ENCODE results near the gene LILRB4. TPM values are rescaled to one million over a fixed set of nuclear protein-coding genes. Genes with fewer than 3 reads are reported as not detected.
A peak's percentile ranks its signal among the peaks of the same experiment; 100 is the strongest.
"Not testable (repeated sequence)": the region's sequence is repeated elsewhere in the genome, so short reads cannot be mapped to it uniquely, and the experiment has no call there.

The LILRB4 gene
- total and polyA plus RNA-seq, 12 donors: 0.83 to 26.4 (median 10.6) TPM

GRCh38 chr19:54620464-54620863 is 42.3 kb upstream of the LILRB4 start:
- Histone ChIP-seq H3K36me3 (replicated peaks in 1 of 2) (no peaks in the 10 kb centered on the region), H3K9me3 (replicated peaks in 1 of 3) (no peaks in the 10 kb centered on the region), H3K4me3 (no peak overlapping the region), H3K27ac (no peak overlapping the region), H3K27me3 (no peaks in the 10 kb centered on the region), H3K4me1 (replicated peaks in 1 of 2) (no peaks in the 10 kb centered on the region)
- no peak for DNase-seq
- intact Hi-C loops (cut with DNase I): no loop called here
- no peak for TF ChIP-seq POLR2A (IDR thresholded peaks at IDR 0.05)
- TF ChIP-seq CTCF (IDR thresholded peaks at IDR 0.05): no peak
- 62 to 78% (median 69%) methylated on average over 4 of the region's 4 CpGs for WGBS, 4 donors

- Histone ChIP-seq H3K27me3 (no peaks in the 10 kb centered on the region), H3K4me3 (no peak overlapping the region), H3K36me3 (replicated peaks in 1 of 2) (no peaks in the 10 kb centered on the region), H3K27ac (no peak overlapping the region), H3K9me3 (replicated peaks in 1 of 3) (no peaks in the 10 kb centered on the region), H3K4me1 (replicated peaks in 1 of 2) (no peaks in the 10 kb centered on the region)
- DNase-seq: no peak
- TF ChIP-seq CTCF (IDR thresholded peaks at IDR 0.05): no peak
- no peak for TF ChIP-seq POLR2A (IDR thresholded peaks at IDR 0.05)
- WGBS, 4 donors: 49 to 59% (median 57%) methylated on average over 4 of the region's 4 CpGs
- intact Hi-C loops (cut with DNase I): no loop called here
Observed at GRCh38 chr19:54622431-54622830, 40.4 kb upstream of the LILRB4 start.

GRCh38 chr19:54624234-54624633 is 38.6 kb upstream of the LILRB4 start:
- not testable (repeated sequence) for H3K9me3 ChIP-seq (replicated peaks in 1 of 3); DNase-seq

GRCh38 chr19:54624934-54625730 is 37.7 kb upstream of the LILRB4 start:
- H3K27ac ChIP-seq; intact Hi-C loops (cut with DNase I); H3K36me3 ChIP-seq (replicated peaks in 1 of 2); H3K9me3 ChIP-seq (replicated peaks in 1 of 3); H3K27me3 ChIP-seq; H3K4me3 ChIP-seq; DNase-seq; H3K4me1 ChIP-seq (replicated peaks in 1 of 2): not testable (repeated sequence)
- 66 to 90% (median 79%) methylated on average over 6 to 10 of the region's 15 CpGs for WGBS, 4 donors

More at GRCh38 chr19:54624234-54624633, 38.6 kb upstream of the LILRB4 start:
- H3K27ac ChIP-seq; H3K27me3 ChIP-seq; H3K4me3 ChIP-seq; intact Hi-C loops (cut with DNase I); H3K36me3 ChIP-seq (replicated peaks in 1 of 2); H3K4me1 ChIP-seq (replicated peaks in 1 of 2): not testable (repeated sequence)
- 67 to 100% (median 68%) methylated on average over 1 to 10 of the region's 10 CpGs; no CpG with 5 or more reads in 1 of the 4 donors for WGBS, 4 donors

- TF ChIP-seq POLR2A (IDR thresholded peaks at IDR 0.05): no peak
- TF ChIP-seq CTCF (IDR thresholded peaks at IDR 0.05): no peak
- no peaks in the 10 kb centered on the region for H3K27me3 ChIP-seq
- no peak overlapping the region for H3K4me3 ChIP-seq
- H3K36me3 ChIP-seq (replicated peaks in 1 of 2): no peaks in the 10 kb centered on the region
- no peak overlapping the region for H3K27ac ChIP-seq
- no peaks in the 10 kb centered on the region for H3K9me3 ChIP-seq (replicated peaks in 1 of 3)
- H3K4me1 ChIP-seq (replicated peaks in 1 of 2): no peaks in the 10 kb centered on the region
- DNase-seq: no peak
- 78 to 83% (median 82%) methylated on average over 8 of the region's 8 CpGs for WGBS, 4 donors
- intact Hi-C loops (cut with DNase I): no loop called here
Observed at GRCh38 chr19:54626757-54627156, 36.0 kb upstream of the LILRB4 start.

- WGBS, 4 donors: 29 to 54% (median 35%) methylated on average over 4 of the region's 4 CpGs
- intact Hi-C loops (cut with DNase I); H3K27me3 ChIP-seq: not testable (repeated sequence)
Observed at GRCh38 chr19:54627912-54628311, 34.9 kb upstream of the LILRB4 start.

GRCh38 chr19:54630262-54630661 is 32.5 kb upstream of the LILRB4 start, which contains the start of gene LILRB1:
Gene LILRB1, plus strand, starts transcription at chr19:54630484. Its CDS starts 590 bp downstream, at chr19:54631074.
- intact Hi-C loops (cut with DNase I); H3K36me3 ChIP-seq (replicated peaks in 1 of 2); H3K4me1 ChIP-seq (replicated peaks in 1 of 2); H3K27me3 ChIP-seq; H3K9me3 ChIP-seq (replicated peaks in 1 of 3): not testable (repeated sequence)
- peak in 1 of 7 donors; percentile 4 for DNase-seq
- H3K4me3 ChIP-seq: peak within 1 kb of the TSS in 1 of 4 donors; percentile 32
- H3K27ac ChIP-seq: peak within 1 kb of the TSS in 1 of 5 donors; percentile 40
- WGBS, 4 donors: 57 to 63% (median 58%) methylated on average over 9 of the region's 9 CpGs

More at GRCh38 chr19:54627912-54628311, 34.9 kb upstream of the LILRB4 start:
- DNase-seq; H3K9me3 ChIP-seq (replicated peaks in 1 of 3); H3K4me3 ChIP-seq; H3K27ac ChIP-seq; H3K36me3 ChIP-seq (replicated peaks in 1 of 2); H3K4me1 ChIP-seq (replicated peaks in 1 of 2): not testable (repeated sequence)
